ENCODE measurements around the gene GPR156.

DNA sequence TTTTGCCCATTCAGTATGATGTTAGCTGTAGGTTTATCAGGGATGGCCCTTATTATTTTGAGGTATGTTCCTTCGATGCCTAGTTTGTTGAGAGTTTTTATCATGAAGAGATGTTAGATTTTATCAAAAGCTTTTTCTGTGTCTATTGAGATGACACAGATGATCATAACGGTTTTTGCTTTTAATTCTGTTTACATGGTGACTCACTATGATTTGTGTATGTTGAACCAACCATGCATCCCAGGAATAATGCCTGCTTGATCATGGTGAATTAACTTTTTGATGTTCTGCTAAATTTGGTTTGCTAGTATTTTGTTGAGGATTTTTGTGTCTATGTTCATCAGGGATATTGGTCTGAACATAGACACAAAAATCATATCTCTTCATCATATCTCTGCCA lies 8.3 kb downstream of the GPR156 start:
- TF ChIP-seq, protein P1, sequence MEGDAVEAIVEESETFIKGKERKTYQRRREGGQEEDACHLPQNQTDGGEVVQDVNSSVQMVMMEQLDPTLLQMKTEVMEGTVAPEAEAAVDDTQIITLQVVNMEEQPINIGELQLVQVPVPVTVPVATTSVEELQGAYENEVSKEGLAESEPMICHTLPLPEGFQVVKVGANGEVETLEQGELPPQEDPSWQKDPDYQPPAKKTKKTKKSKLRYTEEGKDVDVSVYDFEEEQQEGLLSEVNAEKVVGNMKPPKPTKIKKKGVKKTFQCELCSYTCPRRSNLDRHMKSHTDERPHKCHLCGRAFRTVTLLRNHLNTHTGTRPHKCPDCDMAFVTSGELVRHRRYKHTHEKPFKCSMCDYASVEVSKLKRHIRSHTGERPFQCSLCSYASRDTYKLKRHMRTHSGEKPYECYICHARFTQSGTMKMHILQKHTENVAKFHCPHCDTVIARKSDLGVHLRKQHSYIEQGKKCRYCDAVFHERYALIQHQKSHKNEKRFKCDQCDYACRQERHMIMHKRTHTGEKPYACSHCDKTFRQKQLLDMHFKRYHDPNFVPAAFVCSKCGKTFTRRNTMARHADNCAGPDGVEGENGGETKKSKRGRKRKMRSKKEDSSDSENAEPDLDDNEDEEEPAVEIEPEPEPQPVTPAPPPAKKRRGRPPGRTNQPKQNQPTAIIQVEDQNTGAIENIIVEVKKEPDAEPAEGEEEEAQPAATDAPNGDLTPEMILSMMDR (conservative IDR thresholded peaks at IDR 0.05) = no peak
- TF ChIP-seq ZFX (IDR thresholded peaks at IDR 0.05) = no peak
